IMR-90 (cell line): ENCODE results near the gene ZC3H12D. TPM values are rescaled to one million over a fixed set of nuclear protein-coding genes. Genes with fewer than 3 reads are reported as not detected.

Experiments used
- ATAC-seq: fragments of 200-7000 bp; cut with Tn5 transposase; 2 replicates; pipeline ENCODE4 v1.9.1; 2020; ENCODE audit warnings: low read depth, mild to moderate bottlenecking, moderate library complexity
- BruUV-seq: library from RNA; stranded (reverse); fragments of 400-500 nt; replicated peaks from 2 replicates; lab custom pipeline; 2021; lab: Mats Ljungman, UMichigan
- CTCF ChIA-PET: fragments of 300-600 bp; formaldehyde crosslinking; extraction: SDS; loops from one replicate; lab custom pipeline; 2021; ENCODE audit warnings: antibody characterized with exemption; lab: Yijun Ruan, JAX
- POLR2A ChIA-PET: fragments of 300-600 bp; sonication (Branson Sonifier 250); formaldehyde crosslinking; loops from one replicate; lab custom pipeline; 2022; ENCODE audit warnings: antibody characterized with exemption; ENCODE audit not compliant: unreplicated experiment; lab: Charles Lee
- DNase-seq: peaks from one replicate; pipeline ENCODE4 v3.0.0; 2013
- H2AFZ ChIP-seq: replicated peaks from 2 replicates; pipeline ENCODE3; 2013; ENCODE audit warnings: low read length, mild to moderate bottlenecking; ENCODE audit not compliant: poor library complexity
- H2AK5ac ChIP-seq: 2 replicates; pipeline ENCODE4 v1.6.1; 2013; ENCODE audit warnings: low read depth, low read length, inconsistent platforms
- H2AK9ac ChIP-seq: replicated peaks from 2 replicates; pipeline ENCODE3; 2013; ENCODE audit warnings: mild to moderate bottlenecking, low read depth, low read length, moderate library complexity; ENCODE audit not compliant: poor library complexity
- H2BK120ac ChIP-seq: 2 replicates; pipeline ENCODE4 v1.6.1; 2013; ENCODE audit warnings: low read depth, low read length, inconsistent platforms
- H2BK15ac ChIP-seq: 3 replicates; pipeline ENCODE4 v1.6.1; 2013; ENCODE audit warnings: low read depth, low read length, inconsistent platforms
- H2BK20ac ChIP-seq: 2 replicates; pipeline ENCODE4 v1.6.1; 2013; ENCODE audit warnings: low read depth, mild to moderate bottlenecking, inconsistent platforms, low read length, moderate library complexity
- H2BK5ac ChIP-seq: 2 replicates; pipeline ENCODE4 v1.6.1; 2013; ENCODE audit warnings: mild to moderate bottlenecking, low read depth, low read length, inconsistent platforms; ENCODE audit not compliant: poor library complexity, severe bottlenecking
- H3K14ac ChIP-seq: replicated peaks from 2 replicates; pipeline ENCODE4 v1.6.1; 2013; ENCODE audit warnings: low read depth, low read length, inconsistent platforms
- H3K18ac ChIP-seq: 2 replicates; pipeline ENCODE4 v1.6.1; 2013; ENCODE audit warnings: low read depth, low read length, control low read depth
- H3K23ac ChIP-seq: 2 replicates; pipeline ENCODE4 v1.6.1; 2013; ENCODE audit warnings: low read depth, low read length, inconsistent platforms
- H3K27ac ChIP-seq: 2 replicates; pipeline ENCODE4 v1.5.1; 2013; ENCODE audit warnings: mild to moderate bottlenecking, control low read depth, low read length; ENCODE audit not compliant: insufficient read depth
- H3K27me3 ChIP-seq: 2 replicates; pipeline ENCODE4 v1.6.1; 2013; ENCODE audit warnings: low read length; ENCODE audit not compliant: control insufficient read depth, insufficient read depth
- H3K36me3 ChIP-seq: 2 replicates; pipeline ENCODE4 v1.6.1; 2013; ENCODE audit warnings: low read length, mixed read lengths; ENCODE audit not compliant: control insufficient read depth, insufficient read depth
- H3K4ac ChIP-seq: 2 replicates; pipeline ENCODE4 v1.6.1; 2013; ENCODE audit warnings: low read depth, low read length, inconsistent platforms
- H3K4me1 ChIP-seq: 2 replicates; pipeline ENCODE4 v1.6.1; 2013; ENCODE audit warnings: low read length, mixed read lengths; ENCODE audit not compliant: control insufficient read depth, insufficient read depth
- H3K4me2 ChIP-seq: 2 replicates; pipeline ENCODE4 v1.6.1; 2013; ENCODE audit warnings: low read depth, mild to moderate bottlenecking, control low read depth, low read length, moderate library complexity
- H3K4me3 ChIP-seq: 2 replicates; pipeline ENCODE4 v1.5.1; 2013; ENCODE audit warnings: low read depth, mild to moderate bottlenecking, control low read depth, low read length, moderate library complexity; ENCODE audit not compliant: insufficient read depth
- H3K56ac ChIP-seq: 2 replicates; pipeline ENCODE4 v1.6.1; 2013; ENCODE audit warnings: low read length, inconsistent platforms; ENCODE audit not compliant: insufficient read depth; ENCODE audit errors: extremely low read depth
- H3K79me1 ChIP-seq, 2 experiments: 2 replicates each; pipeline ENCODE4 v1.6.1; 2013; ENCODE audit warnings: low read length in 2 of 2, inconsistent platforms in 1 of 2, low read depth in 1 of 2
- H3K9ac ChIP-seq: 2 replicates; pipeline ENCODE4 v1.6.1; 2013; ENCODE audit warnings: low read depth, low read length, control low read depth
- H3K9me1 ChIP-seq: 2 replicates; pipeline ENCODE4 v1.6.1; 2013; ENCODE audit warnings: low read length, inconsistent platforms; ENCODE audit not compliant: insufficient read depth
- H3K9me3 ChIP-seq: 2 replicates; pipeline ENCODE4 v1.6.1; 2013; ENCODE audit warnings: low read length; ENCODE audit not compliant: control insufficient read depth, insufficient read depth
- H4K20me1 ChIP-seq: 2 replicates; pipeline ENCODE4 v1.6.1; 2013; ENCODE audit warnings: low read length, inconsistent platforms; ENCODE audit not compliant: insufficient read depth
- H4K5ac ChIP-seq: 2 replicates; pipeline ENCODE4 v1.6.1; 2013; ENCODE audit warnings: mild to moderate bottlenecking, low read depth, low read length, control low read depth
- H4K8ac ChIP-seq, 2 experiments: 2 replicates each; pipeline ENCODE4 v1.6.1; 2013; ENCODE audit warnings: low read depth in 2 of 2, low read length in 2 of 2, control low read depth in 1 of 2, inconsistent platforms in 1 of 2
- H4K91ac ChIP-seq: 2 replicates; pipeline ENCODE4 v1.6.1; 2013; ENCODE audit warnings: low read depth, low read length, inconsistent platforms; ENCODE audit not compliant: insufficient read depth
- BHLHE40 ChIP-seq: fragments of 150-350 bp; IDR thresholded peaks from 2 replicates; pipeline ENCODE4 v1.6.1; 2016; ENCODE audit warnings: mild to moderate bottlenecking, low read depth, low read length
- CEBPB ChIP-seq: IDR thresholded peaks from 2 replicates; pipeline ENCODE4 v1.6.1; 2012; ENCODE audit warnings: low read depth, low read length, improper control_type of control experiment
- CHD1 ChIP-seq: IDR thresholded peaks from 2 replicates; pipeline ENCODE4 v1.6.1; 2012; ENCODE audit warnings: low read depth, low read length, improper control_type of control experiment
- CTCF ChIP-seq: conservative IDR thresholded peaks from 2 replicates; pipeline ENCODE4 v1.5.1; 2012; ENCODE audit warnings: mild to moderate bottlenecking, low read depth, low read length, improper control_type of control experiment
- ELK1 ChIP-seq: fragments of 150-350 bp; IDR thresholded peaks from 2 replicates; pipeline ENCODE4 v1.6.1; 2016; ENCODE audit warnings: low read depth, mild to moderate bottlenecking, low read length, moderate library complexity, borderline replicate concordance
- FOS ChIP-seq: fragments of 150-350 bp; IDR thresholded peaks from 2 replicates; pipeline ENCODE4 v1.6.1; 2016; ENCODE audit warnings: low read depth, low read length
- MAFK ChIP-seq: IDR thresholded peaks from 2 replicates; pipeline ENCODE4 v1.6.1; 2012; ENCODE audit warnings: low read depth, low read length, improper control_type of control experiment
- MAZ ChIP-seq: IDR thresholded peaks from 2 replicates; pipeline ENCODE4 v1.6.1; 2012; ENCODE audit warnings: low read depth, mild to moderate bottlenecking, low read length, improper control_type of control experiment, moderate library complexity, borderline replicate concordance
- MXI1 ChIP-seq: IDR thresholded peaks from 2 replicates; pipeline ENCODE4 v1.6.1; 2012; ENCODE audit warnings: low read depth, mild to moderate bottlenecking, low read length, moderate library complexity, borderline replicate concordance
- NFE2L2 ChIP-seq: fragments of 150-350 bp; IDR thresholded peaks from 2 replicates; pipeline ENCODE4 v1.6.1; 2016; ENCODE audit warnings: low read depth, mild to moderate bottlenecking, low read length
- POLR2A ChIP-seq: IDR thresholded peaks from 2 replicates; pipeline ENCODE4 v1.6.1; 2012; ENCODE audit warnings: mild to moderate bottlenecking, low read depth, low read length
- RAD21 ChIP-seq: IDR thresholded peaks from 2 replicates; pipeline ENCODE4 v1.6.1; 2012; ENCODE audit warnings: low read length, improper control_type of control experiment
- RCOR1 ChIP-seq: IDR thresholded peaks from 2 replicates; pipeline ENCODE4 v1.6.1; 2012; ENCODE audit warnings: mild to moderate bottlenecking, low read length, improper control_type of control experiment; ENCODE audit not compliant: insufficient replicate concordance
- RFX5 ChIP-seq: IDR thresholded peaks from 2 replicates; pipeline ENCODE4 v1.8.0; 2012; ENCODE audit warnings: low read depth, mild to moderate bottlenecking, low read length, moderate library complexity
- SMC3 ChIP-seq: fragments of 150-350 bp; IDR thresholded peaks from 2 replicates; pipeline ENCODE4 v1.6.1; 2016; ENCODE audit warnings: low read depth, mild to moderate bottlenecking, antibody characterized with exemption, low read length, moderate library complexity
- USF2 ChIP-seq: fragments of 150-350 bp; IDR thresholded peaks from 2 replicates; pipeline ENCODE4 v1.6.1; 2017; ENCODE audit warnings: mild to moderate bottlenecking, antibody characterized with exemption, low read length, low read depth
- WGBS, 2 experiments: methylation state at CpG; one replicate each; pipeline versions ENCODE4 v1.1.5 to v1.1.7; 2013; ENCODE audit warnings: missing lambda C conversion rate in 2 of 2; ENCODE audit not compliant: insufficient read length in 1 of 2; ENCODE audit errors: extremely low coverage in 2 of 2; 5-methylcytosine and 5-hydroxymethylcytosine counted together
- dilution Hi-C: fragments of 300-500 bp; cut with HindIII; formaldehyde crosslinking; loops from one replicate; pipeline ENCODE4 v1.14.3; 2018; ENCODE audit warnings: low sequenced_read_pairs; ENCODE audit not compliant: unreplicated experiment
- in situ Hi-C: fragments of 300-500 bp; cut with MboI; formaldehyde crosslinking; loops from 3 replicates; pipeline ENCODE4 v1.14.3; 2019; ENCODE audit warnings: low sequenced_read_pairs, inconsistent platforms, mixed read lengths
- intact Hi-C: fragments of 100-400 bp; cut with micrococcal nuclease; formaldehyde crosslinking; loops from 2 replicates; pipeline ENCODE4 v1.10.0; 2022
- polyA plus RNA-seq, 3 experiments: library from polyadenylated mRNA; depleted of rRNA; stranded (reverse); fragments of >200 nt; gene quantifications; 2 replicates each; pipeline ENCODE4 v1.2.3, GENCODE V29; 2012; ENCODE audit warnings: low replicate concordance in 1 of 3
- total RNA-seq: library from RNA; depleted of rRNA; stranded (reverse); fragments of >200 nt; gene quantifications from 2 replicates; pipeline ENCODE4 v1.2.3, GENCODE V29; 2012

The ZC3H12D gene
- total and polyA plus RNA-seq, 2 of the 4 experiments (the other 2 are of a cell fraction), result under 0.01 to 0.12 TPM

- TF ChIP-seq CHD1 (no peak), RAD21 (no peak), BHLHE40 (no peak), MAFK (no peak), RFX5 (no peak), FOS (no peak), MXI1 (no peak), USF2 (no peak), ELK1 (no peak), NFE2L2 (no peak), CEBPB (no peak), POLR2A (no peak), RCOR1 (no peak), CTCF (no peak), MAZ (no peak), SMC3 (no peak)
- dilution Hi-C loops, result no loop called here
- WGBS, 2 experiments, result no CpG with 5 or more reads among the region's 3 CpGs
These were observed 75.2 kb downstream of the ZC3H12D start for GRCh38 chr6:149409617-149410016.

More at GRCh38 chr6:149409617-149410016, 75.2 kb downstream of the ZC3H12D start:
- Histone ChIP-seq H4K20me1 (no peaks in the 10 kb centered on the region), H3K18ac (no peak overlapping the region), H3K27ac (no peak overlapping the region), H2AFZ (no peak overlapping the region), H2AK5ac (no peak overlapping the region), H2BK20ac (no peak overlapping the region), H3K4me1 (no peaks in the 10 kb centered on the region), H2BK5ac (no peak overlapping the region), H2BK15ac (no peak overlapping the region), H3K27me3 (no peaks in the 10 kb centered on the region), H3K36me3 (peaks cover 8% of the 10 kb centered on the region), H4K91ac (no peak overlapping the region), H4K8ac (no peak overlapping the region), H2AK9ac (no peak overlapping the region), H3K79me1 (peaks cover 0 to 3% of the 10 kb centered on the region in 2 experiments; a peak in 3 of 4 replicates), H3K23ac (no peak overlapping the region), H3K9me3 (no peaks in the 10 kb centered on the region), H3K9ac (no peak overlapping the region), H3K56ac (no peak overlapping the region), H3K4me3 (no peak overlapping the region), H4K5ac (no peak overlapping the region), H3K9me1 (no peaks in the 10 kb centered on the region), H3K4me2 (no peak overlapping the region), H3K4ac (no peak overlapping the region), H3K14ac (no peak overlapping the region), H2BK120ac (no peak overlapping the region)
- DNase-seq, result no peak
- no peak for ATAC-seq
- BruUV-seq, result no TSS peak
- intact Hi-C loops, result no loop called here
- POLR2A ChIA-PET, result no interaction called here
- in situ Hi-C loops, result no loop called here
- CTCF ChIA-PET, result no interaction called here
